HG03342 (cell line): ENCODE data around the gene ALG11.
"Not testable (repeated sequence)": the region's sequence is repeated elsewhere in the genome, so short reads cannot be mapped to it uniquely, and the experiment has no call there.

Source experiments
- ATAC-seq: cut with Tn5 transposase; IDR thresholded peaks from one replicate; pipeline ENCODE4 v1.9.1; 2021; ENCODE audit warnings: mild to moderate bottlenecking, moderate library complexity; ENCODE audit not compliant: unreplicated experiment

Gene ALG11

DNA sequence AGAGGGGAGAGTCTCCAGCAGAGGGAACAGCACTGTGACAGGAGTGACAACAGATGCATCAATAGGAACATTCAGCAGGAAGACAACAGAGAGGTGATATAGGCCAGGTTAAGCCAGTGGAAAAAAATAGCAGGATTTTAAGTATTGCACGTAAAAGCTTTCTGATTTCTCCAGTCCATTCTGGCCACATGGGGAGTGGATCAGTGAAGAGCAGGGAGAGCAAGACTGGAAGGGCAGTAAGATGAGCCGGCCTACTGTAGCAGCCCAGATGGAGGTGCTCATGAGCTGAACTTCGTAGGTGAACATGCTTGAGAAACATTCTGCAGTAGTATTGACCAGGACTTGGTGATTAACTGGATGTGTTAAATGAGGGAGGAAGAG is 14.0 kb downstream of the ALG11 start:
- ATAC-seq: no peak

DNA sequence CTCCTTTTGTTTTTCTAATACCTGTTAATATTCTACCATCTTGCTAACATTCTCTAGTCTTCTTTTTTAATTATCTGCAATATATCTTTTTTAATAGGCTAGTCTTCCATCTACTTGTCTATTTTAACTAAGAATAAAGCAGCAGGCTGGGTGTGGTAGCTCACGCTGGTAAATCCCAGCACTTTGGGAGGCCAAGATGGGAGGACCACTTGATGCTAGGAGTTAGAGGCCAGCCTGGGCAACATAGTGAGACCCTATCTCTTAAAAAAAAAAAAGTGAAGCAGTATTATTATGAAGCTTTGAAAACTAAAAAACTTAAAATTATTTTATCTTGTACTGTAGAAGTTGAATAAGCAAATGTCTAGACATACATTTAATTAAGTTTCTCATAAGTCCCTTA is 15.6 kb downstream of the ALG11 start:
- ATAC-seq: no peak

DNA sequence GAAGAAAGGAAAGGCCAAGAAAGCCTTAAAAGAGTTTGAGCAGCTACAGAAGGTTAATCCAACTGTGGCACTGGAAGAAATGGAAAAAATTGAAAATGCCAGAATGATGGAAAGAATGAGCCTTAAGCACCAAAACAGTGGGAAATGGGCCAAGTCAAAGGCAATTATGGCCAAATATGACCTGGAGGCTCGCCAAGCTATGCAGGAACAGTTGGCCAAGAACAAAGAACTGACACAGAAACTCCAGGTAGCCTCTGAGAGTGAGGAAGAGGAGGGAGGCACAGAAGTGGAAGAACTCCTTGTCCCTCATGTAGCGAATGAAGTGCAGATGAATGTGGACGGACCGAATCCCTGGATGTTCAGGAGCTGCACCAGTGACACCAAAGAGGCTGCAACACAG is 17.4 kb downstream of the ALG11 start:
- no peak for ATAC-seq

DNA sequence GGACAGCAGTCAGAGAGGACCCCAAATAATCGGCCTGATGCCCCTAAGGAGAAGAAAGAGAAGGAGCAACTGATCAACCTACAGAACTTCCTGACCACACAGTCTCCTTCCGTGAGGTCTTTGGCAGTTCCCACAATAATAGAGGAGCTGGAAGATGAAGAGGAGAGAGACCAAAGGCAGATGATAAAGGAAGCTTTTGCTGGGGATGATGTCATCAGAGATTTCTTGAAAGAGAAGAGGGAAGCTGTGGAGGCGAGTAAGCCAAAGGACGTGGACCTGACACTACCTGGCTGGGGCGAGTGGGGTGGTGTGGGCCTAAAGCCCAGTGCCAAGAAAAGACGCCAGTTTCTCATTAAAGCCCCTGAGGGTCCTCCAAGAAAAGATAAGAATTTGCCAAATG is 18.2 kb downstream of the ALG11 start:
- ATAC-seq: not testable (repeated sequence)

DNA sequence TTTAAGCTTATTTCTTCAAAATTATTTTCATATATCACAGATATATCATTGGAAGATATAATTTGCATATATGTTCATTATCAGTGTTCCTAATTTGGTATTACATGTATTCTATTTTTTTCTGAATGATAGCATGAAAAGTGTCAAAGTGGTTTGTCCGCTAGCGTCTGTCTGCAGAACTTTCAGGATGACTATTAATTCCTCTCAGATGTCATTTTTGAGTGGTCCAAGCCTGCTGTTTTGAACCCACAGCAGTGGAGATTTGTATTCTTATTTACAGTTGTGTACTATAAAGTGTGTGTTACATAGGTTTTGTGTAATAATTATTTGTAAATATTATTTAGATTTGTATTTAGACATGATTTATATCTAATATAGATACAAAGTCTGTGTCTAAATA is 20.8 kb downstream of the ALG11 start:
- no peak for ATAC-seq

DNA sequence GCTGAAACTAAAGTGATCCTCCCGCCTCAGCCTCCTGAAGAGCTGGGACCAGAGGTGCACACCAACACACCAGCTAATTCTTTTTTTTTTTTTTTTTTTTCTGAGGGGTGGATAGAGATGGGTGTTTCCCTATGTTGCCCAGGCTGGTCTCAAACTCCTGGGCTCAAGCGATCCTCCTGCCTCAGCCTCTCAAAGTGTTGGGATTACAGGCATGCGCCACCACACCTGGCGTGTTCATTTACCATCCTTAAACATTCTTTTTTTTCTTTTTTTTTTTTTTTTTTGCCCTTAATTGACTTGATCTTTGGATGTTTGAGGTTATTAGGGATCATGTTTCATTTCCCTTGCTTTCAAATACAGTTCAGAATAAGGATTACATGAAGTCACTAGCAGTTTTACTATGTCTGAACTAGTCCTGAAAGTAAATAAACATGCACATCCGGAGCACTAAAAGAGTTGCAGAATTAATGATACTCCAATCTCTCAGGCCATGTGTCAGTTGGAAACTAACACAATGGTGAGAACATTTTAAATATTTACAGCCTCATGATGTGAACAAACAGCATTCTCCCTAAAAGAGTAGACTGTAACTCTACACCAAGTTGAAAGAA is 22.5 kb downstream of the ALG11 start:
- ATAC-seq: no peak

DNA sequence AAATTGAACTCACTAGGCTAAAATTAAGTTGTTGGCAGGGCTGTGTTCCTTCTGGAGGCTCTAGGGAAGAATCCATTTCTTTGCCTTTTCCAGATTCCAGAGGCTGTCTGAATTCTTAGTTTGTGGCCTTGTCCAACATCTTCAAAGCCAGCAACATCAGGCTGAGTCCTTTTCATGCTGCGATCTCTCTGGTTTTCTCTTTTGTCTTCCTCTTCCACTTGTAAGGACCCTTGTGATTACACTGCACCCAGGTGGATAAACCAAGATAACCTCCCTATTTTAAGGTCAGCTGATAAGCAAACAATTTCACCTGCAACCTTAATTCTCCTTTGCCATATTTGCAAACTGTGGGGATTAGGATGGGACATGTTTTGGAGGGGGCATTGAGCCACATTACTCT is 23.8 kb downstream of the ALG11 start:
- no peak for ATAC-seq

DNA sequence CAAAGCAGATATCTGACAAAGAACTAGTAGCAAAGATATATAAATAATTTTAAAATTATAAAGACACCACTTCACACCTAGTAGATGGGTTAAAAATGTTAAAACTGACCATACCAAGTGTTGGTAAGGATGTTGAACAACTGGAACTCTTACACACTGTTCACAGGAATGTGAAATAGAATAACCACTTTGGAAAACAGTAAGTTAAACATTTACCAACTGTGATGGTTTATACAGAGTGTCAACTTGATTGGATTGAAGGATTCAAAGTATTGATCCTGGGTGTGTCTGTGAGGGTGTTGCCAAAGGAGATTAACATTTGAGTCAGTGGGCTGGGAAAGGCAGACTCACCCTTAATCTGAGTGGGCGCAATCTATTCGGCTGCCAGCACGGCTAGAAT is 31.5 kb downstream of the ALG11 start:
- no peak for ATAC-seq

DNA sequence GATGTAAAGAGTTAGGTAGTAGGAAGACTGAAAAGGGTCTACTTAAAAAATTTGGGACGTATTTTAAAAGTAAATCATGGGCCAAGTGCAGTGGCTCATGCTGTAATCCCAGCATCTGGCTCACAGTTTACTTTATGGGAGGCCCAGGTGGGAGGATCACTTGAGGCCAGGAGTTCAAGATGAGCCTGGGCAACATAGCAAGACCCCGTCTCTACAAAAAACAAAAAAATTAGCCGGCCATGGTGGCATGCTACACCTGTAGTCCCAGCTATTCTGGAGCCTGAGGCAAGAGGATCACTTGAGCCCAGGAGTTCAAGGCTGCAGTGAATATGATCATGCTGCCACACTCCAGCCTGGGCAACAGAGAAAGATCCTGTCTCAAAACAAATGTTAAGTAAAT is 35.3 kb downstream of the ALG11 start:
- ATAC-seq: no peak

DNA sequence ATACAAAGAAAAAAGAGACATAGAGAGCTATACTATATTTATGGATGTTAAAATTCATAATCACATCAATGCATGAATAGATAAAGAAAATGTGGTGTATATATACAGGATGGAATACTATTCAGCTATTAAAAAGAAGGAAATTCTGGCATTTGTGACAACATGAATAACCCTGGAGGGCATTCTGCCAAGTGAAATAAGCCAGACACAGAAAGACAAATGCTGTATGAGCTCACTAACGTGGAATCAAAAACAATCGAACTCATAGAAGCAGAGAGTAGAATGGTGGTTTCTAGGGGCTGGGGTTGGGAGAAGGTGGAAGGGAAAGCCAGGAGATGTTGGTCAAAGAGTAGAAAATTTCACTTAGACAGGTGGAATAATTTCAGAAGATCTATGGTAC is 36.3 kb downstream of the ALG11 start:
- no peak for ATAC-seq

DNA sequence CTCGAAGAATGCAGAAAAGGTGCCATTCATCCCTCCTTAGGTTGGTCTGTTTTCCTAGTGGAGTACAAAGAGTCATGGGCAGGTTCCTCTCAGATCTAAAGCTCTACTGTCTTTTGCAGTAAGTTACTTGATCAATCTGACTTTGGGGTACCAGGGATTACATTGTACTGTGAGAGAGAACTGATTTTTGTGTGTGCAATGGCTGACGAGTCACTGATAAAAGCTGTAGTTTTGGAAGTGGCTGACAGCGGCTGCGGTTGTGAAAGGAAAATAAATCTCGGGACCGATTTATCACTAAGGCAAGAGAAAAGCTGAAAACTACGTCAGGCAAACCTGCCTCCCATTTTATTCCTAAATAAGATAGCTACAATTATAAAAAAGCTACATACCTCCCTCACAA is 39.2 kb downstream of the ALG11 start:
- no peak for ATAC-seq

DNA sequence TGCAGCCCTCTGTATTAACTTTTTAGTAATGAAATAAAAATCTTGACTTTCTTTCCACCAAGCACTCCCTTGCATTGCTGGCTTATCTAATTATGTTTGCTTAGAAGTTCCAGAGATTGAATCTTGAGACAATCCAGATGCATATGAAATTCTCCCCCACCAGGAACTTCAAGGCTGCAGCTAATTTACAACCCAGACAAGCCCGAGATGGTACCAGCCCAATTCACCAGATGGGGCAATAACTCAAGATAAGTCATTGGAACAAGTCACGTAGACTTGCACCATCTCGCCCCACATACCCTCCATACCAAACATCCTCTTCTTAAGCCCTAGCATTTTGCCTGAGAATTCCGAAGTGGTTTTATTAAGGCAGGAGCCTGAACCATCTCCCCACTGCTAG is 41.3 kb downstream of the ALG11 start:
- ATAC-seq: no peak

DNA sequence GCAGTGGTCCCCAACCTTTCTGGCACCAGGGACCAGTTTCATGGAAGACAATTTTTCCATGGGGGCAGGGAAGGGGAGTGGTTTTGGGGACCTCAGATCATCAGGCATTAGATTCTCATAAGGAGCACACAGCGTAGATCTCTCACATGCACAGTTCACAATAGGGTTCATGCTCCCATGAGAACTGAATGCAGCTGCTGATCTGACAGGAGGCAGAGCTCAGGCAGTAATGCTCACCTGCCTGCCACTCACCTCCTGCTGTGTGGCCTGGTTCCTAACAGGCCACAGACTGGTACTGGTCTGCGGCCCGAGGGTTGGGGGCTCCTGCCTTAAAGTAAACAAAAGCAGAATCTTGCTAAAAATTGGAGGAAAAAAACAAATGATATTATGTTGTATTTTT is 48.9 kb downstream of the ALG11 start:
- ATAC-seq: not testable (repeated sequence)

DNA sequence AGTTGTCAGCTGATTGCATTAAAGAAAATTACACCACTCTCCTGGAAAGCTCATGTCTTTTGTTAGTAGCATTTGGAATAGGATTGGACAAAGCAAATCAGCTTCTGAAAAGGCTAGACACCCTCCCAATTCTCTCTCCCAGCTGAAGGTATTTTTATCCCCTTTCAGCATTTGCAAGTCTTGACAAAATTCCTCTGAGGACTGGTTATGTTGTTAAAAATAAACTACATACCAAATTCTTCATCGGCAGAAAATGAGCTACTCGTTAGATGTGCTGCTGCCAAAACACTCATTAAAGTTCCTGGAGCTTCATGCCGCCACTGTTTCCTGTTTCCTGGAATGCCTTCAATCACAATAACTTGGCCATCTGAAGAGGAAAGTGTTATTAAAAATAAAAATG is 49.4 kb downstream of the ALG11 start:
- ATAC-seq: no peak

DNA sequence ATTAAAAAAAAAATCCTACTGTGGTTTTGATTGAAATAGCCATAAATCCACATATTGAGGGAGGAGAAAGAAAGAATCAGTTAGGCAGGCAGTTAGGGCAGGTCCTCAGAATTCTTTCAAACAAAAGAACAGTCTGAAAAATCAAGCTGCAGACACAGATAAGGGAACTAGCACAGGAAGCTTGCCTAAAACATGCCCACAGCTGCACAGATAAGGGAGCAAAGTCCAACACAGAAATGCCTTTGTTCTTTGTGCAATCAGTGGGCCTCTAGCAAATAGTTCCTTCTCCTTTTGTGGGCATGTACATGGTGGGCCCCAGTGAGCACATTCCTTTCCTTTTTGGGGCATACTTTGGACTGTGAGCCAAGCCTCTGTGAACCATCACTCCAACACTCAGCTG is 55.0 kb downstream of the ALG11 start:
- no peak for ATAC-seq

DNA sequence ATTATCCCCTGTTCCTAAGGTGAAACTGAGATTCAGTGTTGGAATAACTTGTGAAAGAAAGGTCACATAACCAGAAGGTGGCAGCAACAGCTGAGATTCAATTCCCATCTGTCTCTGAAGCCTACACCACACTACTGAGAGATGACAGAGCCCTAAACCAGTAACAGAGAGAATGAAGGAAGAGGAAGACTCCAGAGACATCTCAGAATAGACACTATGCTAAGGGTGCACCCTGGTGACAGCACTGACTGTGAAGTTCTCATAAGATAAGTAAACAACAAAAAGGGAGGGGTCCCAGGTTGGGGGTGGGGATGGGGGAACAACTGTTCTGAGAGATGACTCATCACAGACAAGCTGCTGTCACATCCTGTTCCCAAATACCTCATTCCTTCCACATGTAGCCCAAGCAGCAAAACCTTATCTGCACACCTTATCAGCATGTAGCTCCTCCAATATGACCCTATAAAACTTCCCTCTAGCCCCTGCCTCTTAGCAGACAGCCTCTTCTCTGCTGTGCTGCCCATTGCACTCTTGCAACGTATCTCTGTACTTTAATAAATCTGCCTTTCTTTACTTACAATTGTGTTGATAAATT is 58.8 kb downstream of the ALG11 start:
- no peak for ATAC-seq
